Endodermal cell (in vitro differentiated cells): ENCODE measurements around the gene DRD3. TPM values are rescaled to one million over a fixed set of nuclear protein-coding genes. Genes with fewer than 3 reads are reported as not detected.

Experiments used
- DNase-seq: peaks from one replicate; pipeline ENCODE4 v3.0.0-alpha.2; 2017
- H3K27ac ChIP-seq: 2 replicates; pipeline ENCODE4 v1.5.1; 2013; ENCODE audit warnings: mild to moderate bottlenecking, low read depth, low read length, moderate library complexity
- H3K27me3 ChIP-seq: 2 replicates; pipeline ENCODE4 v1.6.1; 2013; ENCODE audit warnings: mild to moderate bottlenecking, low read length, moderate library complexity; ENCODE audit not compliant: insufficient read depth, control insufficient read depth, poor library complexity, severe bottlenecking
- H3K36me3 ChIP-seq: 2 replicates; pipeline ENCODE4 v1.7.0; 2013; ENCODE audit warnings: mild to moderate bottlenecking, low read length, moderate library complexity; ENCODE audit not compliant: control insufficient read depth, insufficient read depth
- H3K4me1 ChIP-seq: one replicate; pipeline ENCODE4 v1.7.0; 2013; ENCODE audit warnings: low read length; ENCODE audit not compliant: control insufficient read depth, insufficient read depth
- H3K4me3 ChIP-seq: 2 replicates; pipeline ENCODE4 v1.5.1; 2013; ENCODE audit warnings: mild to moderate bottlenecking, low read length, moderate library complexity
- H3K9ac ChIP-seq: 2 replicates; pipeline ENCODE4 v1.6.1; 2013; ENCODE audit warnings: mild to moderate bottlenecking, low read length, moderate library complexity; ENCODE audit not compliant: poor library complexity, severe bottlenecking; ENCODE audit errors: extremely low read depth
- H3K9me3 ChIP-seq: 2 replicates; pipeline ENCODE4 v1.6.1; 2013; ENCODE audit warnings: mild to moderate bottlenecking, low read length, moderate library complexity; ENCODE audit not compliant: control insufficient read depth
- H3K27ac Mint-ChIP-seq: 2 replicates; pipeline ENCODE4 v1.8.0; 2020; ENCODE audit warnings: mixed read lengths
- H3K27me3 Mint-ChIP-seq: 2 replicates; pipeline ENCODE4 v1.8.0; 2021; ENCODE audit warnings: mild to moderate bottlenecking, mixed read lengths; ENCODE audit not compliant: insufficient read depth
- H3K36me3 Mint-ChIP-seq: 2 replicates; pipeline ENCODE4 v1.8.0; 2020; ENCODE audit warnings: low read depth, mixed read lengths
- H3K4me1 Mint-ChIP-seq: 2 replicates; pipeline ENCODE4 v1.8.0; 2020; ENCODE audit warnings: mixed read lengths
- H3K4me3 Mint-ChIP-seq: 2 replicates; pipeline ENCODE4 v1.8.0; 2020; ENCODE audit warnings: mild to moderate bottlenecking, moderate library complexity, mixed read lengths
- H3K9me3 Mint-ChIP-seq: 2 replicates; pipeline ENCODE4 v1.8.0; 2020; ENCODE audit warnings: mild to moderate bottlenecking, mixed read lengths
- CTCF ChIP-seq: fragments of 200-600 bp; sonication (generic); conservative IDR thresholded peaks from 2 replicates; pipeline ENCODE4 v1.5.0; 2021; ENCODE audit warnings: antibody characterized with exemption, mild to moderate bottlenecking
- WGBS, 2 experiments: methylation state at CpG; one replicate each; pipeline versions ENCODE4 v1.1.5 to v1.1.7; 2013; ENCODE audit warnings: missing lambda C conversion rate in 2 of 2, mixed read lengths in 1 of 2; ENCODE audit not compliant: insufficient coverage in 1 of 2, insufficient read length in 1 of 2; 5-methylcytosine and 5-hydroxymethylcytosine counted together
- total RNA-seq, 2 donors: library from RNA; stranded (reverse); fragmentation: NEBNext Ultra II Directional in 1 of 2; extraction: Animal tissue kit (Norgen Biotek cat#: 25700) in 1 of 2; gene quantifications; 2 replicates in 1 of 2; 3 replicates in 1 of 2; pipeline ENCODE4 v1.2.1, GENCODE V29; 2021

The DRD3 gene
- total RNA-seq, 2 donors from 2014 or later = not detected

- TF ChIP-seq CTCF = peak; percentile 97
- Histone ChIP-seq H3K9ac (no peak overlapping the region), H3K9me3 (no peaks in the 10 kb centered on the region), H3K4me1 (no peaks in the 10 kb centered on the region), H3K27me3 (peaks cover 16% of the 10 kb centered on the region), H3K27ac (no peak overlapping the region), H3K4me3 (peak overlapping the region; percentile 69), H3K36me3 (no peaks in the 10 kb centered on the region)
- peaks cover 4% of the 10 kb centered on the region for H3K4me1 Mint-ChIP-seq
- WGBS, 2 experiments = 2 to 10% methylated on average over 22 to 35 of the region's 35 CpGs
- peaks cover 12% of the 10 kb centered on the region for H3K27me3 Mint-ChIP-seq
- H3K9me3 Mint-ChIP-seq = no peaks in the 10 kb centered on the region
- H3K27ac Mint-ChIP-seq = no peak overlapping the region
- no peaks in the 10 kb centered on the region for H3K36me3 Mint-ChIP-seq
- DNase-seq = peak; percentile 96
- H3K4me3 Mint-ChIP-seq = peak overlapping the region; percentile 48
Measured at GRCh38 chr3:114152519-114153151, 26.2 kb downstream of the DRD3 start.

GRCh38 chr3:114151091-114151490, 27.8 kb downstream of the DRD3 start:
- H3K27ac ChIP-seq = no peak overlapping the region
- H3K9me3 Mint-ChIP-seq = no peaks in the 10 kb centered on the region
- no peaks in the 10 kb centered on the region for H3K9me3 ChIP-seq
- H3K27ac Mint-ChIP-seq = no peak overlapping the region
- peaks cover 4% of the 10 kb centered on the region for H3K4me1 Mint-ChIP-seq
- WGBS, 2 experiments = 67 to 79% methylated on average over 1 to 3 of the region's 3 CpGs
- no peaks in the 10 kb centered on the region for H3K4me1 ChIP-seq
- H3K4me3 Mint-ChIP-seq = no peak overlapping the region
- no peak overlapping the region for H3K4me3 ChIP-seq
- H3K27me3 Mint-ChIP-seq = peaks cover 12% of the 10 kb centered on the region
- no peak for TF ChIP-seq CTCF
- no peaks in the 10 kb centered on the region for H3K36me3 Mint-ChIP-seq
- no peaks in the 10 kb centered on the region for H3K36me3 ChIP-seq
- DNase-seq = no peak
- peaks cover 16% of the 10 kb centered on the region for H3K27me3 ChIP-seq
- H3K9ac ChIP-seq = no peak overlapping the region

GRCh38 chr3:114147251-114147650, 31.6 kb downstream of the DRD3 start:
- peaks cover 17% of the 10 kb centered on the region for H3K4me1 Mint-ChIP-seq

More at GRCh38 chr3:114147251-114147650, 31.6 kb downstream of the DRD3 start:
- H3K9me3 ChIP-seq = no peaks in the 10 kb centered on the region
- H3K36me3 ChIP-seq = no peaks in the 10 kb centered on the region
- H3K27ac ChIP-seq = no peak overlapping the region
- no peak overlapping the region for H3K9ac ChIP-seq
- no peak overlapping the region for H3K27ac Mint-ChIP-seq
- no peak overlapping the region for H3K4me3 ChIP-seq
- H3K9me3 Mint-ChIP-seq = no peaks in the 10 kb centered on the region
- H3K4me1 ChIP-seq = no peaks in the 10 kb centered on the region
- no peaks in the 10 kb centered on the region for H3K36me3 Mint-ChIP-seq
- H3K27me3 ChIP-seq = no peaks in the 10 kb centered on the region
- no peak overlapping the region for H3K4me3 Mint-ChIP-seq
- 62 to 84% methylated on average over 4 to 9 of the region's 9 CpGs for WGBS, 2 experiments
- TF ChIP-seq CTCF = peak; percentile 49
- peak; percentile 59 for DNase-seq
- H3K27me3 Mint-ChIP-seq = no peaks in the 10 kb centered on the region
